IPS-18c (cell line): Measurements from ENCODE around the gene DAZL.
"Not testable (repeated sequence)": the region's sequence is repeated elsewhere in the genome, so short reads cannot be mapped to it uniquely, and the experiment has no call there.

Experiments used
- H3K4me3 ChIP-seq: 2 replicates; pipeline ENCODE4 v1.7.0; 2013; ENCODE audit warnings: low read depth, mild to moderate bottlenecking, low read length, moderate library complexity; ENCODE audit not compliant: insufficient read depth
- H3K9me3 ChIP-seq: one replicate; pipeline ENCODE4 v1.6.1; 2013; ENCODE audit warnings: mild to moderate bottlenecking, low read length, moderate library complexity; ENCODE audit not compliant: control insufficient read depth, insufficient read depth

The DAZL gene, protein sequence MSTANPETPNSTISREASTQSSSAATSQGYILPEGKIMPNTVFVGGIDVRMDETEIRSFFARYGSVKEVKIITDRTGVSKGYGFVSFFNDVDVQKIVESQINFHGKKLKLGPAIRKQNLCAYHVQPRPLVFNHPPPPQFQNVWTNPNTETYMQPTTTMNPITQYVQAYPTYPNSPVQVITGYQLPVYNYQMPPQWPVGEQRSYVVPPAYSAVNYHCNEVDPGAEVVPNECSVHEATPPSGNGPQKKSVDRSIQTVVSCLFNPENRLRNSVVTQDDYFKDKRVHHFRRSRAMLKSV

GRCh38 chr3:16604887-16605602, at the start of gene DAZL:
TSS of gene DAZL (minus strand) at chr3:16605423. CDS start at chr3:16605205, 218 bp downstream.
- no peak within 1 kb of the TSS for H3K4me3 ChIP-seq

DNA sequence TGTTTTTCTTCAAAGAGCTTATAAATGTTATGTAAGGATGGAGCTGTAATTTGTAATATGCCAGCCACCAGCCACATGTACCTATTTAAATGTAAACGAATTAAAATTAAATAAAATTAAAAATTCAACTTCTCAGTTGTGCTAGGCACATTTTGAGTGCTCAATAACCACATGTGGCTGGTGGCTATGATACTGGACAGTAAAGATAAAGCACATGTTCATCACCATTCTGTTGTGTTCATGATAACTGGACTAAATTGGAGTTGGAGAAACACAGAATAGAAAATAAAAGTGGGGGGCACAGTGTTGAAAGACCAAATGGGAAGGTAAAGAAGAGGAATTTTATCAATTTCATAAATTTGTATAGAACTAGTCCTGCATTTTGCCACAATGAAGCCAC, 49.8 kb upstream of the DAZL start:
- Histone ChIP-seq H3K4me3 (no peak overlapping the region), H3K9me3 (no peaks in the 10 kb centered on the region)

More at GRCh38 chr3:16604887-16605602, at the start of gene DAZL:
- no peaks in the 10 kb centered on the region for H3K9me3 ChIP-seq

DNA sequence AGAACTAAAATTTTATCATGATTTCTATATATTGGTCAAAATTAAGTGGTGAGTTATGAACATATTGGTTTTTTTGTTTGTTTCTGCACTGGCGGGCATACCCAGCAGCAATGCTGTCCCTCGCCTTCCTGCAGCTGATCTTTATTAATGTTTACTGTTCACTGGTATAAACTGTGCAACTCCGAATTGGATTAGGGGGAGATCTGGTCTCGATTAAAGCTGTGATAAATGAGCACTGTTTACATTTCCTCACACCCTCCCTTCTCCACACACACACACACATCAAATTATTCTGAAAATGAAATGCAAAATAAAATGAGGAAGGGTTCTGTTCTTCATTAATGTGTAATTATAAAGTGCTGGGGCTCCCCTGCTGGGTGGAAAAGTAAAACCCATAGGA, 48.5 kb upstream of the DAZL start:
- Histone ChIP-seq H3K9me3 (no peaks in the 10 kb centered on the region), H3K4me3 (no peak overlapping the region)

- no peaks in the 10 kb centered on the region for H3K9me3 ChIP-seq
These were observed 42.4 kb upstream of the DAZL start for GRCh38 chr3:16647668-16648067.

DNA sequence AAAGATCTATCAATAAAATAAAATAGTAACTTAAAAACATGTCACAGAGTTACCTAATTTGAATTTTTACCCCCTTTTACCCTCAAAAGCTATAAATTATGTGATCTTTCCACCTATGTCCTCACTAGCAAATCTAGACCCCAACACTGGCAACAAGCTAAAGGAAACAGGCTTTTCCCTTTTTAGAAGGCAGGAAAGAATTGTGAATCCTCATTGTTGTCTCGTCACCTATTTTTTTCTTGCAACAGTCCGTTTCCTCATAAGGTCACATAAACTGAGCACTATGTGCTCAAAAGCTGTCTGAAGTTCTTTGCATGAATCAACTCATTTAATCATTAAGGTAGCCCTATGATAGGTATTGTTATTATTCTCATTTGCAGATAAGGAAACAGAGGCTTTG, 34.6 kb upstream of the DAZL start:
- no peak overlapping the region for H3K4me3 ChIP-seq

More at GRCh38 chr3:16647668-16648067, 42.4 kb upstream of the DAZL start:
- no peak overlapping the region for H3K4me3 ChIP-seq

GRCh38 chr3:16633948-16634347, 28.7 kb upstream of the DAZL start:
- Histone ChIP-seq H3K4me3 (no peak overlapping the region), H3K9me3 (no peaks in the 10 kb centered on the region)

More for the DNA sequence above, 34.6 kb upstream of the DAZL start:
- no peaks in the 10 kb centered on the region for H3K9me3 ChIP-seq

DNA sequence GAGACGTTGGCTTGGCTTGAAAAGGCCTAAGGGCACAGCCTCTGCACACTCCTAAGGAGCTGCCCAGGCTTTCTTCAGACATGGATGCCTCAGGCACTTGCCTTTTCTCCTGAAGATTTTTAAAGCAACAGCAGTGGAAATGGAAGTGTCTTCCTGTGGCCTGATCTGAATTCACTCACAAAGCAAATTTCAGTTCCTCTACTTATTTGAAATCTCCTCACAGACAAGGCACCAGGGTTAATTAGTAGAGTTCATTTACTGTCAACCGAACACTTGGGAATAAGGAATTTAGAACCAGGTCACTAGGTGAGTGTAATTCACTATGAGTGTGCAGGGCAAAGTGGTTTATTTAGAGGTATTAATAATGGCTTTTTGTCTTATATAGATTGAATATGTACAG, 27.2 kb upstream of the DAZL start:
- Histone ChIP-seq H3K9me3 (no peaks in the 10 kb centered on the region), H3K4me3 (no peak overlapping the region)

DNA sequence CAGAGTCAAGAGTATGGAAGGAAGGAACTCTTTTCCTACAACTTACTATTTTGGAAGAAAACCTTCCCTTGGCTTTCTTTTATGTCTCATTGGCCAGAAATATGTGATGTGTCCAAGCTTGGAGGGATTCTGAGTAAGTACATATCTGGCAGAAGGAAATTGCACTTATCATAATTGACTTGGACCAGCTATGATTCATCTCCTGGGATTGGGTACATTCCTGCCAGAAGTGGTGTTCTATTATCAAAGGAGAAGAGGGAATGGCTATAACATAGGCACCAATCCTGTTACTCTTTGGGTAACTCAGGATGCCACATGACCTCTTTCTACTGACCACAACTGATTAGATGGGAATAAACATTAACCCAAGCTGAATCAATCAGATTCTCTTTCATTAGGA, 13.5 kb upstream of the DAZL start:
- Histone ChIP-seq H3K4me3 (no peak overlapping the region), H3K9me3 (peaks cover 7% of the 10 kb centered on the region)

DNA sequence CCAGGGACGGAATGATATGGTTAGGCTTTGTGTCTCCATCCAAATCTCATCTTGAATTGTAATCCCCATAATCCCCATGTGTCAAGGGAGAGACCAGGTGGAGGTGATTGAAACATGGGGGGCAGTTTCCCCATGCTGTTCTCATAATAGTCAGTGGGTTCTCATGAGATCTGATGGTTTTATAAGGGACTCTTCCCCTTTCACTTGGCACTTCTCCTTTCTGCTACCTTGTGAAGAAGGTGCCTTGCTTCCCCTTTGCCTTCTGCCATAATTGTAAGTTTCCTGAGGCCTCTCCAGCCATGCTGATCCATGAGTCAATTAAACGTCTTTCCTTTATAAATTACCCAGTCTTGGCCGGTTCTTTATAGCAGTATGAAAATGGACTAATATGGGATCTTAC, 11.9 kb upstream of the DAZL start:
- H3K4me3 ChIP-seq, H3K9me3 ChIP-seq: not testable (repeated sequence)

DNA sequence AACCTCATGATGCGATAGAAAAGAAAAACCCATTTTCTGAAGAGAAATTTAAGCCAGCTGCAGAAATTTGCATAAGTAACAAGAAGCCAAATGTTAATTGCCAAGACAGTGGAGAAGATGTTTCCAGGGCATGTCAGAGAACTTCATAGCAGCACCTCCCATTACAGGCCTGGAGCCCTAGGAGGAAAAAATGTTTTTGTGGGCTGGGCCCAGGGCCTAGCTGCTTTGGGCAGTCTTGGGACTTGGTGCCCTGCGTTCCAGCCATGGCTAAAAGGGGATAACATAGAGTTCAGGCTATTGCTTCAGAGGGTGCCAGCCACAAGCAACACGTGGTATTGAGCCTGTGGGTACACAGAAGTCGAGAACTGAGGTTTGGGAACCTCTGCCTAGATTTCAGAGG, 10.9 kb upstream of the DAZL start:
- H3K9me3 ChIP-seq = peaks cover 7% of the 10 kb centered on the region
- no peak overlapping the region for H3K4me3 ChIP-seq

- Histone ChIP-seq H3K4me3 (no peak overlapping the region), H3K9me3 (peaks cover 7% of the 10 kb centered on the region)
These were observed 9.1 kb upstream of the DAZL start for GRCh38 chr3:16614033-16615031.

- Histone ChIP-seq H3K4me3 (no peak overlapping the region), H3K9me3 (no peaks in the 10 kb centered on the region)
These were observed 4.8 kb upstream of the DAZL start for GRCh38 chr3:16609927-16610580.

- Histone ChIP-seq H3K4me3 (no peak overlapping the region), H3K9me3 (no peaks in the 10 kb centered on the region)
These were observed 3.6 kb upstream of the DAZL start for GRCh38 chr3:16608816-16609215.

DNA sequence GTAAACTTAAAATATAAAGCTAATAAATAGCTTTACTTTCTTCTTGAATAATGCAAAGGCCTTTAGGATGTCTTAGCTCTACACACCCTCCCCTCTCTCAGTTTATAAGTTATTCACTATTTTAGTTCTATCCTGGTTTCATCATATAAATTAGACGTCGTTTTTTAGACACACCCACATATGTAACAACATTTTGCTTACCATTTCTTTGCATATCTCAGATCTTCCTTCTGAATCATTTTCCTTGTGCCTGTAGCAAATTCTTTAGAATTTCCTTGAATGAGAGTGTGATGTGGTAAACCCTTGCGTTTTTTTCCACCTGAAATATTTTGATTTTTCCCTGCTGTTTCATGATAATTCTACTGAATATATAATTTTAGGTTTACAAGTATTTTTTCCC, 2.5 kb upstream of the DAZL start:
- no peaks in the 10 kb centered on the region for H3K9me3 ChIP-seq
- H3K4me3 ChIP-seq = no peak overlapping the region

DNA sequence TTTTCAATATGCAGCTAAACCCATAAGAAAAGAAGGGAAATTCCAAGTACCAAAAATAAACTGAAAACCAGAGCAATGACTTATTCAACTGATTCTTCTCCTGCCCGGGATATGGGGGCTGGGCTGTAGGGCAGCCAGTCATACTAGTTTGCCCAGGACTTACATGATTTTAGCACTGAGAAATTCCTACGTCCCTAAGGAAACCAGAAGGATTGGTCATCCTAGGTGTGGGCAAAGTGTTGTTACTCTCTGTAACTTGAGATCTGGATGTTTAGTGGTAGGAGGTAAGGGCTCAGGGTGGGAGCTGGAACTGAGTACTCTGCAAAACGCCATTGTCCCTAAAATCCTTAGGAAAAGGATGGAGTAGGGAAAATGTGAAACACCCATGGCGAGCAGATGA, 1.2 kb upstream of the DAZL start:
- Histone ChIP-seq H3K9me3 (no peaks in the 10 kb centered on the region), H3K4me3 (no peak overlapping the region)

DNA sequence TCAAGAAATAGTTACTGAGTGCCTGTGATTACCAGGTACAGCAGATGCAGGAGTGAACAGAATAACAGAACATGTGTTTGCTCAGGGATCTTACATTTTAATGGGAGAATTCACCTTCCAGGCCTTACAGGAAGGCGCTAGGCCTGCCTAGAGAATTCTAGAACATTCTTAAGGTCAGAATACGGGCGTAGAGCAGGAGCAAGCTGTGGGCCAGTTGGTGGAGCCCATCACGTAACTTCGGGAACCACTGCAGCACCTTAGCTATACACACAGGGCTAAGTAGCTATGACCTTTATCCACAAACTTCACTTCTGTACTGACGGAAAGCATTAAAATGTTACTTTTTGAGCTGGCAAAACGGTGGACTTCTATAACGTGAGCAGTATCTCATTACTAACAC, 743 bp upstream of the DAZL start:
- Histone ChIP-seq H3K4me3 (no peak overlapping the region), H3K9me3 (no peaks in the 10 kb centered on the region)

DNA sequence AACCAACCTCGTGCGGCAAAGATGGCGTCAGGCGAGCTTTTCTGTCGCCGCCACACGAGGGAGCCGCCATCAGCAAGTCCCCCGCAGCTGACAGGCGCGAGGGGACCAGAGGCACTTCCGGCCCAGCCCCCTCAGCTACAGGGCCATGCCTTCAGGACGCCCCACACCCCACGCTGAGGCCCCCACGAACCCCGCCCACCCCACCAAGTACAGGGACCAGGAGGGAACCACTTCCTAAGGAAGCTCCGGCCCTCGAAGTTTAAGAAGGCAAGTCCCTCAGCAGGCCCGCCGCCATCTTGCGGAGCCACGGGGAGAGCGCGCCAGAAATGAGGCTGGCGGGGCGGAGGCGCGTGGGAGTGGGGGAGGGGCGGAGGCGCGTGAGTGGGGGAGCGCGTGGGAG, 790 bp downstream of the DAZL start:
- Histone ChIP-seq H3K9me3 (no peaks in the 10 kb centered on the region), H3K4me3 (no peak overlapping the region)
